WERI-Rb-1 (cell line): ENCODE data around the gene VCL.

ENCODE experiments used
- DNase-seq: peaks from one replicate; pipeline ENCODE4 v3.0.0-alpha.2; 2020
- H3K27ac ChIP-seq: fragments of 250-450 bp; sonication (Bioruptor Pico); 2 replicates; pipeline ENCODE4 v1.5.1; 2020; ENCODE audit warnings: mild to moderate bottlenecking, moderate library complexity
- H3K27me3 ChIP-seq: fragments of 250-450 bp; sonication (Bioruptor Pico); 2 replicates; pipeline ENCODE4 v1.5.1; 2021; ENCODE audit warnings: mild to moderate bottlenecking, low read depth, moderate library complexity; ENCODE audit not compliant: insufficient read depth, severe bottlenecking
- H3K36me3 ChIP-seq: fragments of 250-450 bp; sonication (Bioruptor Pico); 2 replicates; pipeline ENCODE4 v1.5.1; 2020; ENCODE audit warnings: mild to moderate bottlenecking, moderate library complexity
- H3K4me3 ChIP-seq: 2 replicates; pipeline ENCODE4 v1.5.1; 2011; ENCODE audit warnings: low read depth, mild to moderate bottlenecking, control low read depth, low read length
- H3K9me3 ChIP-seq: fragments of 250-450 bp; sonication (Bioruptor Pico); 2 replicates; pipeline ENCODE4 v1.5.1; 2021; ENCODE audit warnings: mild to moderate bottlenecking, moderate library complexity; ENCODE audit not compliant: severe bottlenecking
- TF ChIP-seq, protein P1 (sequence below): IDR thresholded peaks from 2 replicates; pipeline ENCODE4 v1.5.1; 2011; ENCODE audit warnings: low read depth, mild to moderate bottlenecking, control low read depth, inconsistent platforms, low read length

The VCL gene

DNA sequence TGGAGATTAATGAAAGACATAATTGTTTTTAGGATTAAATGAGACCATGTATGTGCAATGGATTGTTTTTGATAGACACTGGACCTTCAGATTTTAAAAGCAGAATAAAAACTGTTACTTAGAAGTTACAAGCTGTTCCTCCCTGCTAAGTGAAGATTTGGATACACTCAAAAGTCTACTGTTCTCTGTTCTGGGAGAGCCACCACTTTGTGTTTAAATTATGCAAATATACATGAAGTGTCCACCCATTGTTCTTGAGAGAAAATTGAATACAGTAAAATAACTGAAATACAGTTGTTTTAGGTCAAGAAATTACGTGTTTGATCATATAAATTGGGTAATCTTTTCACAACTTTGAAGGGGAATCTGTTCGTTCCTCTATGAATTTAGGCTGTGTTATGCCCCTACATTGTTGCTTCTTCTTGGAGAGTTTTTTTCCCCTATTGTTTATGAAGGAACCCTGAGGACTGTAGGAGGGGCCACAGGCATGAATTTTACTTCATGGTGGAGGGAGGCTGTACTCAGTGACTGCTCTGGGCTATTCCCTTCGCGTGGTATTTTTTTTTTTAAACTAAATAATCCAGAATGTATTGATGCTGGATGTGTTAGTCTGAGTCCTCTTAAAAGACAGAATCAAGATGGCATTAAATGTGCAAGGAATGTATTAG, 18.6 kb upstream of the VCL start:
- H3K27ac ChIP-seq = no peak overlapping the region
- no peaks in the 10 kb centered on the region for H3K27me3 ChIP-seq
- no peak overlapping the region for H3K4me3 ChIP-seq
- DNase-seq = no peak
- no peaks in the 10 kb centered on the region for H3K36me3 ChIP-seq
- no peaks in the 10 kb centered on the region for H3K9me3 ChIP-seq
- TF ChIP-seq, protein P1, sequence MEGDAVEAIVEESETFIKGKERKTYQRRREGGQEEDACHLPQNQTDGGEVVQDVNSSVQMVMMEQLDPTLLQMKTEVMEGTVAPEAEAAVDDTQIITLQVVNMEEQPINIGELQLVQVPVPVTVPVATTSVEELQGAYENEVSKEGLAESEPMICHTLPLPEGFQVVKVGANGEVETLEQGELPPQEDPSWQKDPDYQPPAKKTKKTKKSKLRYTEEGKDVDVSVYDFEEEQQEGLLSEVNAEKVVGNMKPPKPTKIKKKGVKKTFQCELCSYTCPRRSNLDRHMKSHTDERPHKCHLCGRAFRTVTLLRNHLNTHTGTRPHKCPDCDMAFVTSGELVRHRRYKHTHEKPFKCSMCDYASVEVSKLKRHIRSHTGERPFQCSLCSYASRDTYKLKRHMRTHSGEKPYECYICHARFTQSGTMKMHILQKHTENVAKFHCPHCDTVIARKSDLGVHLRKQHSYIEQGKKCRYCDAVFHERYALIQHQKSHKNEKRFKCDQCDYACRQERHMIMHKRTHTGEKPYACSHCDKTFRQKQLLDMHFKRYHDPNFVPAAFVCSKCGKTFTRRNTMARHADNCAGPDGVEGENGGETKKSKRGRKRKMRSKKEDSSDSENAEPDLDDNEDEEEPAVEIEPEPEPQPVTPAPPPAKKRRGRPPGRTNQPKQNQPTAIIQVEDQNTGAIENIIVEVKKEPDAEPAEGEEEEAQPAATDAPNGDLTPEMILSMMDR = no peak

DNA sequence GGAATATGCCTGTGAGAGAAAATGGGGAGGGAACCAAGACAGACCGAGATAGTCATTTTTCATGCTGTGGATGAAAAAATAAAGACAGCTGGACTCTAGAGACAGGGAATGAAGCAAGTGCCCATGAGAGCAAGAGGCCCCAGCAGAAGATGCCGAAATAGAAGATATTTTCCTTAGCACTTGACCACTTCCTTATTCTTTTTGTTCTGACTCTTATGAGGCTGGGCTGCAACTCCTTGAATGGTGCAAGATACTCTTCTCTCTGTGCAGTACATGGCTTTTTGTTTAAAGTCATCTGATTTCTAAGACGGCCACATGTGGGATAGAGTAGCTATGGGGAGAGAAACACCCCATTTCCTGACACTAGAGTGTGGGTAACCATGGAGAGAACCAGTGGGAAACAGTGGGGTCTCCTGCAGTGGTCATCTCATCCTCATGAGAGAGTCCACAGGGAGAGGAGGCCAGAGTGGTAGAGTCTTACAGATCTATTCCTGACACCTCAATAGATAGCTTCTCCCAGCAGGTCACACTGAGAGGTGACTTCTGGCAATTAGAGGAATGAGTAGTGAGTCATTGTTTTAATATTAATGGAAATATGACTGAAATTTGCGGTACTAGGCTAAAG, 18.0 kb upstream of the VCL start:
- TF ChIP-seq, protein P1 = no peak
- no peaks in the 10 kb centered on the region for H3K9me3 ChIP-seq
- H3K4me3 ChIP-seq = no peak overlapping the region
- H3K27me3 ChIP-seq = no peaks in the 10 kb centered on the region
- DNase-seq = no peak
- H3K27ac ChIP-seq = no peak overlapping the region
- no peaks in the 10 kb centered on the region for H3K36me3 ChIP-seq

DNA sequence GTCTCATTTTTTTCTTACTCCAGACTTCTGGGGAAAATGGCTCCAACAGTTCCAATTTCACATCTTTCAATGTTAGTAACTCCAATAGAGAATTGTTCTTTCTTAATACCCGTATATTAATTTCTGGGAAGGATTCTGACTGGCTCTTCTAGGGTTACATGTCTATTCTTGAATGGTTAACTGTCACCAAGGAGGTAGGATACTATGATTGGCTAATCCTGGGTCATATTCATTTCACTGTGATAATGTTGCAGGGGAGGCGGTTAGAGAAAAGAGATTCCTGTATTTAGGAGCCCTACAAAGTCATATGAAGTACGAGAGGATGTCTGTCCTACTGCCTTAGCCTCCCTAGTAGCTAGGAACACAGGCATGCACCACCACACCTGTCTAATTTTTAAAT, 16.1 kb upstream of the VCL start:
- TF ChIP-seq, protein P1 = no peak
- H3K36me3 ChIP-seq = no peaks in the 10 kb centered on the region
- no peaks in the 10 kb centered on the region for H3K27me3 ChIP-seq
- H3K4me3 ChIP-seq = no peak overlapping the region
- no peak overlapping the region for H3K27ac ChIP-seq
- DNase-seq = no peak
- no peaks in the 10 kb centered on the region for H3K9me3 ChIP-seq

DNA sequence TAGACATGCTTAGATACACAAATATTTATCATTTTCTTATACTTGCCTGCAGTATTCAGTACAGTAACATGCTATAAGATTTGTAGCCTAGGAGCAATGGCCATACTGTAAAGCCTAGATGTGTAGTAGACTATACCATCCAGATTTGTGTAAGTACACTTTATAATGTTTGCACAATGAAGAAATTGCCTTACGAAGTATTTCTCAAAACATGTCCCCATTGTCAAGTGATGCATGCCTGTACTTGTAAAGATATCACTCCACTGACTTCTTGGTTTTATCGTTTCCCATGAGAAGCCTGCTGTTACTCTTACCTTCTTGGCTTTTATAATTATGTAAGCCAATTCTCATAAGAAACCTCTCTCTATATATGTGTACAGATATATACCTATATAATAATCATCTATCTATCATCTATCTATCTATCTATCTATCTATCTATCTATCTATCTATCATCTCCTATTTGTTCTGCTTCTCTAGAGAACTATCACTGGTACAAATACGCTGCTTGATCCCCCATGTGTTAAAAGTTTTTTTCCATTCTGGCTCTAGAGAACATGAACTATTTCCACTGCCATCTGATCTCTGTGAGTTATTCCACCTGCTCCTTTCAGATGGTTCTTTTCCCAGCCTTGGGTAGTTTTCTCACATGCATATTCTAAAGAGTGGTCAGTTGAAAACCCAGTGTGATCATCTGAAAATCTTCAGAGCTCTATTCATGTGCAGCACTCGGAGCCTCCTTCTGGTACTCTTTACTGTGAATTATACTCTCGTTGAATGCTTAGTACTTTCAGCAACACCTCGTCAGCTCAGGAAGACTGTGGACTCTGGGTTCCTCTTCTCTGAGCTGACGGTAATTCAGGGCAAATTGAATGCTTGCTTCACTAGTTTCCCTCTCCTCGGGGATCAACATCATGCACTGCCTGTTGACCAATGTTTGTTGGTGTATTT, 14.5 kb upstream of the VCL start:
- Histone ChIP-seq H3K9me3 (no peaks in the 10 kb centered on the region), H3K27me3 (no peaks in the 10 kb centered on the region), H3K36me3 (no peaks in the 10 kb centered on the region), H3K4me3 (no peak overlapping the region), H3K27ac (no peak overlapping the region)
- no peak for DNase-seq
- TF ChIP-seq, protein P1 = no peak

DNA sequence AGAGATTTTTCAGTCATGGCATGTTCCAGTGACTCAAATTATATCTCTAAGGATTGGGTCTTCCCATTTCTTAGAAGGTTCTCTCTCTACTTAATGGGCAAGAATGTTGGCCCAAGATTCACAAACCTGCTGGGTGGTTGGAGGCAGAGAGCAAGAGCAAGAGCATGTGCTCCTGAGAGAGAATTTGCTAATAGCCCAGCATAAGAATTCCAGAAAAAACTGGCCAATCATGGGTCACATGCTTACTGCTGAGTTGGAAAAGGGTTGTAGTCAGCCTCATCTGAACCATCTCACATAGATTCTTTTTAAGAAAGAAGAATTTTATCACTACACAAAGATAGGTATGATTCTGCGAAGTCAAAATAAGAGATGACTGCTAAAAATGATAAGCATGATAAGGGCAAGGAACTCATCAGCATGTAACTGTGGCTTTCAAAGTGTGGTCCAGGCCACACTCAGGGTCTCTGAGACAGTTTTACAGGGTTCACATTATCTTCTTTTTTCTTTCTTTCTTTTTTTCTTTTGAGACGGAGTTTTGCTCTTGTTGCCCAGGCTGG, 8.2 kb upstream of the VCL start:
- Histone ChIP-seq H3K27me3 (no peaks in the 10 kb centered on the region), H3K36me3 (no peaks in the 10 kb centered on the region), H3K9me3 (peaks cover 8% of the 10 kb centered on the region), H3K4me3 (no peak overlapping the region), H3K27ac (no peak overlapping the region)
- no peak for DNase-seq
- TF ChIP-seq, protein P1 = no peak
